ENCODE data around the gene CNNM1.

DNA sequence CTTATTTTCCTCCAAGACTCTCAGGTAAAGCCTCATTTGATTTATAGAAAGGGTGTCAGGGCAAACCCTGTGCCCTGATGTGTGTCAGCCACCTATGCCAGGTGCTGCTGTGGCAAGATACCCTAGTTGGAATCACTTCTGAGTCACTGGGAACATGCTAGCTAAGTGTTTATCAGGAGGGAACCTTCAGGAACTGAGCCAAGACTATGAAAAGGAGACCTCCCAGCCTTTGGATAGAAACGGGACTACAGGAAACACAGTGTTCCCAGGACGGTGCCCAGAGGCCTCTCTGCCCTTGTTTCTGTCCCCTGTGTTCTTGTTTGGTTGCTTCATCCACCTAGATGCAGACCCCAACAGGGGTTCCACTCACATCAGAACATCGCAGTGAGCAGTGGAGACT lies 28.5 kb downstream of the CNNM1 start:
- no peak for TF ChIP-seq CTCF (IDR thresholded peaks at IDR 0.05)
- TF ChIP-seq POLR2A (IDR thresholded peaks at IDR 0.05), result no peak

Data from heart left ventricle (tissue), 13 donors.